Activated naive CD4-positive, alpha-beta T cell treated with anti-CD3 and anti-CD28 coated beads, Interleukin-2, amount 50 U/mL, for 24 hours (primary cell): ENCODE data around the gene RBL2.
"Not testable (repeated sequence)": the region's sequence is repeated elsewhere in the genome, so short reads cannot be mapped to it uniquely, and the experiment has no call there.

ENCODE experiments used
- H3K27ac Mint-ChIP-seq: one replicate; pipeline ENCODE4 v1.8.0; 2021; ENCODE audit warnings: mild to moderate bottlenecking, mixed read lengths
- H3K27me3 Mint-ChIP-seq: one replicate; pipeline ENCODE4 v1.8.0; 2021; ENCODE audit warnings: mixed read lengths
- H3K36me3 Mint-ChIP-seq: one replicate; pipeline ENCODE4 v1.8.0; 2021; ENCODE audit warnings: mixed read lengths
- H3K4me1 Mint-ChIP-seq: one replicate; pipeline ENCODE4 v1.8.0; 2021; ENCODE audit warnings: mixed read lengths
- H3K4me3 Mint-ChIP-seq: one replicate; pipeline ENCODE4 v1.8.0; 2021; ENCODE audit warnings: mild to moderate bottlenecking, mixed read lengths
- H3K9me3 Mint-ChIP-seq: one replicate; pipeline ENCODE4 v1.8.0; 2021; ENCODE audit warnings: mixed read lengths

RBL2 gene

GRCh38 chr16:53530046-53530445 is 95.8 kb downstream of the RBL2 start:
- no peaks in the 10 kb centered on the region for H3K27me3 Mint-ChIP-seq
- H3K9me3 Mint-ChIP-seq = no peaks in the 10 kb centered on the region
- H3K4me1 Mint-ChIP-seq = no peaks in the 10 kb centered on the region
- H3K4me3 Mint-ChIP-seq = no peak overlapping the region
- no peak overlapping the region for H3K27ac Mint-ChIP-seq
- no peaks in the 10 kb centered on the region for H3K36me3 Mint-ChIP-seq

GRCh38 chr16:53530741-53531140 is 96.5 kb downstream of the RBL2 start:
- no peak overlapping the region for H3K4me3 Mint-ChIP-seq
- no peaks in the 10 kb centered on the region for H3K36me3 Mint-ChIP-seq
- H3K4me1 Mint-ChIP-seq = no peaks in the 10 kb centered on the region
- no peaks in the 10 kb centered on the region for H3K27me3 Mint-ChIP-seq
- H3K9me3 Mint-ChIP-seq = no peaks in the 10 kb centered on the region
- no peak overlapping the region for H3K27ac Mint-ChIP-seq

GRCh38 chr16:53534206-53534605 is 99.9 kb downstream of the RBL2 start:
- H3K4me3 Mint-ChIP-seq = no peak overlapping the region
- no peak overlapping the region for H3K27ac Mint-ChIP-seq

GRCh38 chr16:53537626-53538025 is 103.4 kb downstream of the RBL2 start:
- Mint-ChIP-seq H3K27me3 (peaks cover 3% of the 10 kb centered on the region), H3K9me3 (no peaks in the 10 kb centered on the region), H3K36me3 (no peaks in the 10 kb centered on the region), H3K4me1 (no peaks in the 10 kb centered on the region), H3K4me3 (no peak overlapping the region), H3K27ac (peak overlapping the region; percentile 65)

More at GRCh38 chr16:53534206-53534605, 99.9 kb downstream of the RBL2 start:
- Mint-ChIP-seq H3K9me3 (no peaks in the 10 kb centered on the region), H3K27me3 (peaks cover 2% of the 10 kb centered on the region), H3K36me3 (no peaks in the 10 kb centered on the region), H3K4me1 (no peaks in the 10 kb centered on the region)

GRCh38 chr16:53539346-53539745 is 105.1 kb downstream of the RBL2 start:
- not testable (repeated sequence) for H3K27ac Mint-ChIP-seq, H3K36me3 Mint-ChIP-seq, H3K27me3 Mint-ChIP-seq, H3K4me1 Mint-ChIP-seq, H3K9me3 Mint-ChIP-seq, H3K4me3 Mint-ChIP-seq

- peaks cover 12% of the 10 kb centered on the region for H3K4me1 Mint-ChIP-seq
- not testable (repeated sequence) for H3K4me3 Mint-ChIP-seq, H3K9me3 Mint-ChIP-seq, H3K27me3 Mint-ChIP-seq, H3K27ac Mint-ChIP-seq, H3K36me3 Mint-ChIP-seq
Observed at GRCh38 chr16:53539759-53540718, 105.8 kb downstream of the RBL2 start.
